Fibroblast of pulmonary artery (primary cell): ENCODE results near the gene PDPK1.

ENCODE experiments used
- DNase-seq: peaks from one replicate; pipeline ENCODE4 v3.0.0-alpha.2; 2010; ENCODE audit warnings: low read depth
- H3K4me3 ChIP-seq: replicated peaks from 2 replicates; pipeline ENCODE4 v1.5.1; 2011; ENCODE audit warnings: low read depth, mild to moderate bottlenecking, control low read depth, low read length, moderate library complexity
- TF ChIP-seq, protein P1 (sequence below): IDR thresholded peaks from 2 replicates; pipeline ENCODE4 v1.5.1; 2011; ENCODE audit warnings: mild to moderate bottlenecking, control low read depth, low read length, inconsistent platforms; ENCODE audit errors: missing control alignments

Gene PDPK1

GRCh38 chr16:2499890-2500429 is 37.9 kb upstream of the PDPK1 start:
- no peak overlapping the region for H3K4me3 ChIP-seq
- no peak for DNase-seq
- TF ChIP-seq, protein P1, sequence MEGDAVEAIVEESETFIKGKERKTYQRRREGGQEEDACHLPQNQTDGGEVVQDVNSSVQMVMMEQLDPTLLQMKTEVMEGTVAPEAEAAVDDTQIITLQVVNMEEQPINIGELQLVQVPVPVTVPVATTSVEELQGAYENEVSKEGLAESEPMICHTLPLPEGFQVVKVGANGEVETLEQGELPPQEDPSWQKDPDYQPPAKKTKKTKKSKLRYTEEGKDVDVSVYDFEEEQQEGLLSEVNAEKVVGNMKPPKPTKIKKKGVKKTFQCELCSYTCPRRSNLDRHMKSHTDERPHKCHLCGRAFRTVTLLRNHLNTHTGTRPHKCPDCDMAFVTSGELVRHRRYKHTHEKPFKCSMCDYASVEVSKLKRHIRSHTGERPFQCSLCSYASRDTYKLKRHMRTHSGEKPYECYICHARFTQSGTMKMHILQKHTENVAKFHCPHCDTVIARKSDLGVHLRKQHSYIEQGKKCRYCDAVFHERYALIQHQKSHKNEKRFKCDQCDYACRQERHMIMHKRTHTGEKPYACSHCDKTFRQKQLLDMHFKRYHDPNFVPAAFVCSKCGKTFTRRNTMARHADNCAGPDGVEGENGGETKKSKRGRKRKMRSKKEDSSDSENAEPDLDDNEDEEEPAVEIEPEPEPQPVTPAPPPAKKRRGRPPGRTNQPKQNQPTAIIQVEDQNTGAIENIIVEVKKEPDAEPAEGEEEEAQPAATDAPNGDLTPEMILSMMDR = no peak

DNA sequence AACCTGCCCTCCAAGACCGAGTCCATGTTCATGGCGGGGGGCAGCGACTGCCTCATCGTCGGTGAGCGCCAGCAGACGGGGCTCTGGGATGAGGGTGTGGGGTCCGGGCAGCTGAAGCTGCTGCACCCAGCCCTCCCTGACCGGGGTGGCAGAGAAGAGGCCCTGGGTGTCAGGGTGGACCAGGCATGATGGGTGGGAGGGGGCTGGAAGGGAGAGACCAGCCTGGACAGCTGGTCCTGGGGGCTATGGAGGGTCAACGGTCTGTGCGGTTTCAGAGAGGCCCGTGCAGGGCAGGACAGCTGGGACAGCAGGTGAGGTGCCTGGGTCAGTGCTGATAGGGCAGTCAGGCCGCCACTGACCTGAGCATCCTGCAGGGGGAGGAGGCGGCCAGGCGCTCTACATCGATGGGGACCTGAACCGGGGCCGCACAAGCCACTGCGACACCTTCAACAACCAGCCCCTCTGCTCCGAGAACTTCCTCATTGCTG is 37.3 kb upstream of the PDPK1 start:
- TF ChIP-seq, protein P1 = no peak

GRCh38 chr16:2500918-2501750 is 36.7 kb upstream of the PDPK1 start:
- TF ChIP-seq, protein P1 = peak; percentile 92
- peak; percentile 86 for DNase-seq
- no peak overlapping the region for H3K4me3 ChIP-seq

More for the DNA sequence above, 37.3 kb upstream of the PDPK1 start:
- no peak for DNase-seq
- no peak overlapping the region for H3K4me3 ChIP-seq

DNA sequence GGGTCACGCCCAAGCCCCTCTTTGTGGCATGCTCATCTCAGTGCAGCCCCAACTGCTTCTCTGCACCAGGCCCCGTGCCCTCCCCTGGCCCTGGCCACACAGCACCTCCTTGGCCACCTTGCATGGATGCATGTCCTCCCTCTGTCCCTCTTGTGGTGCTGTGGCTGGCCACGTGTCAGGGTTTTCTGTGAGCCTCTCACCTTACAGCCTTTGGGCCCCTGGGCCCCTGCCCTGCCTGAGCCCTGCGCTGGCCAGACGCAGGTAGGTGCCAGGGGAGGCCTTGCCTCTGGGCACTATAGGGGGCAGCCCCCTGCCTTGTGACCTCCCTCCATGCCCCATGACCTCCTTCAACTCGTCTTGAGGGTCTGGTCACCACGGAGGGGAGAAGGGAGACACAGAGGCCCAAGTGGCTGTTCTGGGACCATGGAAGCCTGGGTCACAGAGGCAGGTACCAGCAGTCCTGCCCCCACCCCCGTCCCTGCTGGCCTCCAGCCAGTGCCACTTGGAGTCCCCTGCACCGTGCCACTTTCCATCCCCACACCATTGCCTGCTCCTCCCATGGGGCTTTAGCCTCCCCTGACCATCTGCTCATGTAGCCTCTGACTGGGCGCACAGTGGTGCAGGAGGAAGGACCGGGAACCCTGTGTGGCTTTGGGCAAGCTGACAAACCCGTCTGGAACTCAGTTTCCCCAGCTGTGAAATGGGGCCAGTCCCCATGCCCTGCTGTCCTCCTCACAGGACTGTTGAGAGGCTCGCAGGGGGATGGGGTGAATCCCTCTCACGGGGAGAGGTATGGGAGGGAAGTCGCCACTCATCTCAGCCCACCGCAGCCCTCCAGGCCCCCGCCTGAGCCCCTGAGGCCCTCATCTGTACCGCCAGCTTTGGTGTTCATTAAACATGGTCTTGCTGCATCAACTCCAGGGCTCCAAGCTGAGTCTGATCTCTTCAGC is 35.6 kb upstream of the PDPK1 start:
- TF ChIP-seq, protein P1 = no peak
- no peak for DNase-seq
- no peak overlapping the region for H3K4me3 ChIP-seq

- no peak for DNase-seq
- TF ChIP-seq, protein P1 = no peak
- H3K4me3 ChIP-seq = no peak overlapping the region
These were observed 32.1 kb upstream of the PDPK1 start for GRCh38 chr16:2505695-2506094.

GRCh38 chr16:2507052-2507659 is 30.7 kb upstream of the PDPK1 start:
- no peak overlapping the region for H3K4me3 ChIP-seq
- TF ChIP-seq, protein P1 = no peak
- no peak for DNase-seq
